ENCODE measurements around the gene PPP1R12A.

PPP1R12A gene

GRCh38 chr12:79935624-79936345, 888 bp upstream of the PPP1R12A start:
- DNase-seq (ENCODE audit: low spot score), result no peak

- DNase-seq (ENCODE audit: low spot score), result peak; percentile 58
These were observed 446 bp downstream of the PPP1R12A start for GRCh38 chr12:79934281-79935020.

GRCh38 chr12:79933532-79934264, 1.2 kb downstream of the PPP1R12A start:
- DNase-seq (ENCODE audit: low spot score), result no peak

- no peak for DNase-seq (ENCODE audit: low spot score)
These were observed 1.9 kb downstream of the PPP1R12A start for GRCh38 chr12:79933043-79933442.

GRCh38 chr12:79932357-79932756, 2.5 kb downstream of the PPP1R12A start:
- DNase-seq (ENCODE audit: low spot score), result no peak

GRCh38 chr12:79929065-79929464, 5.8 kb downstream of the PPP1R12A start:
- no peak for DNase-seq (ENCODE audit: low spot score)

- no peak for DNase-seq (ENCODE audit: low spot score)
These were observed 7.0 kb downstream of the PPP1R12A start for GRCh38 chr12:79927772-79928474.

- DNase-seq (ENCODE audit: low spot score), result no peak
These were observed 7.9 kb downstream of the PPP1R12A start for GRCh38 chr12:79926951-79927350.

GRCh38 chr12:79925492-79925891, 9.4 kb downstream of the PPP1R12A start:
- DNase-seq (ENCODE audit: low spot score), result no peak

GRCh38 chr12:79921786-79922185, 13.1 kb downstream of the PPP1R12A start:
- DNase-seq (ENCODE audit: low spot score), result no peak

- DNase-seq (ENCODE audit: low spot score), result no peak
These were observed 14.3 kb downstream of the PPP1R12A start for GRCh38 chr12:79920421-79921238.

- no peak for DNase-seq (ENCODE audit: low spot score)
These were observed 15.1 kb downstream of the PPP1R12A start for GRCh38 chr12:79919762-79920161.

GRCh38 chr12:79916826-79917225, 18.1 kb downstream of the PPP1R12A start:
- no peak for DNase-seq (ENCODE audit: low spot score)

GRCh38 chr12:79911889-79912656, 22.8 kb downstream of the PPP1R12A start:
- DNase-seq (ENCODE audit: low spot score), result no peak

GRCh38 chr12:79908366-79908765, 26.5 kb downstream of the PPP1R12A start:
- DNase-seq (ENCODE audit: low spot score), result no peak

- DNase-seq (ENCODE audit: low spot score), result no peak
These were observed 33.4 kb downstream of the PPP1R12A start for GRCh38 chr12:79901506-79901905.

GRCh38 chr12:79900951-79901350, 33.9 kb downstream of the PPP1R12A start:
- no peak for DNase-seq (ENCODE audit: low spot score)

- DNase-seq (ENCODE audit: low spot score), result no peak
These were observed 34.7 kb downstream of the PPP1R12A start for GRCh38 chr12:79900199-79900598.

- DNase-seq (ENCODE audit: low spot score), result no peak
These were observed 37.3 kb downstream of the PPP1R12A start for GRCh38 chr12:79897617-79898016.

GRCh38 chr12:79895804-79896203, 39.1 kb downstream of the PPP1R12A start:
- no peak for DNase-seq (ENCODE audit: low spot score)

- DNase-seq (ENCODE audit: low spot score), result no peak
These were observed 39.8 kb downstream of the PPP1R12A start for GRCh38 chr12:79895071-79895470.

Data from iPS-NIHi11 (cell line).